PFSK-1 (cell line): ENCODE results near the gene SYTL1.

ENCODE experiments used
- POLR2AphosphoS5 ChIP-seq: IDR thresholded peaks from 2 replicates; pipeline ENCODE4 v1.6.1; 2012; ENCODE audit warnings: low read depth, mild to moderate bottlenecking, control low read depth, low read length, moderate library complexity
- SIN3A ChIP-seq: IDR thresholded peaks from 2 replicates; pipeline ENCODE4 v1.6.1; 2012; ENCODE audit warnings: mild to moderate bottlenecking, low read length, moderate library complexity, borderline replicate concordance; ENCODE audit not compliant: insufficient read depth
- TAF1 ChIP-seq: IDR thresholded peaks from 2 replicates; pipeline ENCODE4 v1.6.1; 2012; ENCODE audit warnings: low read length, control low read depth, borderline replicate concordance; ENCODE audit not compliant: insufficient read depth
- TF ChIP-seq, protein P1 (sequence below), 2 experiments: IDR thresholded peaks; 2 replicates each; pipeline versions ENCODE4 v1.6.1 to v1.8.0; 2011 to 2012; ENCODE audit warnings: low read depth in 2 of 2, low read length in 2 of 2, control low read depth in 1 of 2, inconsistent platforms in 1 of 2, mild to moderate bottlenecking in 1 of 2, moderate library complexity in 1 of 2; ENCODE audit not compliant: insufficient read depth in 1 of 2

DNA sequence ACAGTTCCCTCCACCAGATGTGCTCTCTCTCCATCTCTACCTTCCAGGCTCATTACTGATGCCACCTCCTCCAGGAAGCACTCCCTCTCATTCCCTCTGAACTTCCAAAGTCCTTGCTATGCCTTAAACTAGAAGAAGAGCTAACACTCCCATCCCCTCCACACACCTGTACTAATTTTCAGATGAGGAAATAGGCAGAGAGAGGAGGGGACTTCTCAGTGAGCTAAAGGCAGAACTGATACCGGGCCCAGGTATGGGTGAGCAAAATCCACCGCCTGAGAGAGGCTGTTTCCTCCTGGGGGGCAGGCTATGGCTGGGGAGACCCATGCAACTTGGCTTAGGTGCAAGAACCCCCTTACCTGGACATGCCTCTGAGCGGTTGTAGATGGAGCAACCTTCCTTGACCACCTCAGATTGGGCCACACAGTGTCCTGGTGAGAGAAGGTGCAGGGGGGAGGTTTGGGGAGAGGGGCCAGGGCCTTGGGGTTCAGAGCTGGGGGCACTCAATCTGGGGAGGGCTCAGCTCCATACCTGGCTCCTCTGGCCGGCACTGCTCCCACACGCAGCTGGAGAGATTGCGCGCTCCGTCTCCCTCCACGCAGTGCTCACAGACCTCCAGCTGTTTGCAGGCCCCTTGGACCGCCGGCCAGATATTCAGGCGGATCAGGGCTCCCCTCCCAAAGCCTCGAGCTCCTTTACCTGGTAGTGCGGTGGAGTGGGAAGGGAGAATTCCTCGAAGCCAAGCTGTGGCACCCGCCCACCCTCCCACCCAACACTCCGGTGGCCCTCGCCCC, 40.3 kb downstream of the SYTL1 start:
- TF ChIP-seq POLR2AphosphoS5 (no peak), TAF1 (no peak), SIN3A (no peak)
- TF ChIP-seq, protein P1, sequence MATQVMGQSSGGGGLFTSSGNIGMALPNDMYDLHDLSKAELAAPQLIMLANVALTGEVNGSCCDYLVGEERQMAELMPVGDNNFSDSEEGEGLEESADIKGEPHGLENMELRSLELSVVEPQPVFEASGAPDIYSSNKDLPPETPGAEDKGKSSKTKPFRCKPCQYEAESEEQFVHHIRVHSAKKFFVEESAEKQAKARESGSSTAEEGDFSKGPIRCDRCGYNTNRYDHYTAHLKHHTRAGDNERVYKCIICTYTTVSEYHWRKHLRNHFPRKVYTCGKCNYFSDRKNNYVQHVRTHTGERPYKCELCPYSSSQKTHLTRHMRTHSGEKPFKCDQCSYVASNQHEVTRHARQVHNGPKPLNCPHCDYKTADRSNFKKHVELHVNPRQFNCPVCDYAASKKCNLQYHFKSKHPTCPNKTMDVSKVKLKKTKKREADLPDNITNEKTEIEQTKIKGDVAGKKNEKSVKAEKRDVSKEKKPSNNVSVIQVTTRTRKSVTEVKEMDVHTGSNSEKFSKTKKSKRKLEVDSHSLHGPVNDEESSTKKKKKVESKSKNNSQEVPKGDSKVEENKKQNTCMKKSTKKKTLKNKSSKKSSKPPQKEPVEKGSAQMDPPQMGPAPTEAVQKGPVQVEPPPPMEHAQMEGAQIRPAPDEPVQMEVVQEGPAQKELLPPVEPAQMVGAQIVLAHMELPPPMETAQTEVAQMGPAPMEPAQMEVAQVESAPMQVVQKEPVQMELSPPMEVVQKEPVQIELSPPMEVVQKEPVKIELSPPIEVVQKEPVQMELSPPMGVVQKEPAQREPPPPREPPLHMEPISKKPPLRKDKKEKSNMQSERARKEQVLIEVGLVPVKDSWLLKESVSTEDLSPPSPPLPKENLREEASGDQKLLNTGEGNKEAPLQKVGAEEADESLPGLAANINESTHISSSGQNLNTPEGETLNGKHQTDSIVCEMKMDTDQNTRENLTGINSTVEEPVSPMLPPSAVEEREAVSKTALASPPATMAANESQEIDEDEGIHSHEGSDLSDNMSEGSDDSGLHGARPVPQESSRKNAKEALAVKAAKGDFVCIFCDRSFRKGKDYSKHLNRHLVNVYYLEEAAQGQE (IDR thresholded peaks at IDR 0.05; ENCODE audit: insufficient read depth in 1 of 2, low read depth in 2 of 2, low read length in 2 of 2): no peak
